Muscle layer of duodenum (tissue), 2 donors: ENCODE measurements around the gene PRPF6.
A peak's percentile ranks its signal among the peaks of the same experiment; 100 is the strongest.

ENCODE experiments used
- H3K27ac ChIP-seq: one replicate; pipeline ENCODE4 v1.7.0; 2013; ENCODE audit warnings: mild to moderate bottlenecking, low read length
- H3K27me3 ChIP-seq: one replicate; pipeline ENCODE4 v1.7.0; 2013; ENCODE audit warnings: low read depth, mild to moderate bottlenecking, control low read depth, low read length
- H3K36me3 ChIP-seq, 2 donors: one replicate each; pipeline ENCODE4 v1.7.0; 2013; ENCODE audit warnings: low read length in 2 of 2, control low read depth in 1 of 2, mild to moderate bottlenecking in 1 of 2; ENCODE audit not compliant: insufficient read depth in 2 of 2, control insufficient read depth in 1 of 2
- H3K4me1 ChIP-seq, 2 donors: one replicate each; pipeline ENCODE4 v1.7.0; 2013; ENCODE audit warnings: low read length in 2 of 2, mild to moderate bottlenecking in 2 of 2, control low read depth in 1 of 2, moderate library complexity in 1 of 2; ENCODE audit not compliant: insufficient read depth in 2 of 2, control insufficient read depth in 1 of 2
- H3K4me3 ChIP-seq, 2 donors: one replicate each; pipeline ENCODE4 v1.7.0; 2013; ENCODE audit warnings: low read length in 2 of 2, low read depth in 1 of 2, mild to moderate bottlenecking in 1 of 2
- H3K9me3 ChIP-seq, 2 donors: one replicate each; pipeline ENCODE4 v1.7.0; 2013; ENCODE audit warnings: low read length in 2 of 2, control low read depth in 1 of 2, mild to moderate bottlenecking in 1 of 2; ENCODE audit not compliant: control insufficient read depth in 1 of 2
- donor health status: healthy.

PRPF6 gene

DNA sequence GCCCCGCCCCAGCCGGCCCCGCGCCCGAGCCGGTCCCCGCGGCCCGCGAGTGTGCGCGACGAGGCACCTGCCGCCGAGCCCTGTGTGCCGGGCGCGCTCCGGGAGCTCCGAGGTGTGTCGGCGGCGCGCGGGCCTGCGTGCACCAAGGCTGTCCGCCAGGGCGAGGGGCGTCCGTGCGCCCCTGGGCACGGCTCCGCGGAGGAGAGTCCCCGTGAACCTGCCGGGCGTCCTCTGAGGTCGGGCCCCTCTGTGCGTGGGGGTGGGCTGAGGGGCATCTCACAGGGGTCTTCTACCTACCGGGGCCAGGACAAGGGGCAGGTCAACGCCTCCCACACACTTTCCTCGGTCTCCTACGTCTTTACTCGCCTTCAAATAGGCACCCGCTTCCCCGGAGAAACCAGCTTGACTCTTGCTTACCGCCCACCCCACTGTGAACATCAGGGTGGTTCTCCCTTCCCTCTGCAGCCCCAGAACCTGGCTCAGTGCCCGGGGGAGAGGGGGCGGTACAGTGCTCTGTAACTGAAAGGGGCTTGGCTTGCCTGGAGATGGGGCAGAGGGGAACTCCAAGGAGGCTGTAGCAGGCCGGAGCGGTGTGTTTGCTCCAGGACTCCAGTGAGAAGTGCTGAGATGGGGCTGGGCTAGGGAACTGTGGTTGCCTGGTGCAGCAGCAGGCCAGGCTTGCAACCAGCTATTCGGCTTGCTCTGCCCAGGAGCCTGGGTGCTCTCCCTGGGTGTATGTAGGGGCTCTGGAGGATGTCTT, 1.2 kb upstream of the PRPF6 start, which contains the start of gene SAMD10:
SAMD10 (minus strand) TSS at position 86 of the 760 bp plus-strand sequence. CDS start 175 bp downstream, outside the sequence.
- H3K4me3 ChIP-seq, result peak within 1 kb of the TSS; percentile 78 to 96
- H3K27ac ChIP-seq, result no peak within 1 kb of the TSS
- peaks cover 12 to 19% of the 10 kb centered on the region in 2 donors for H3K36me3 ChIP-seq
- no peaks in the 10 kb centered on the region for H3K9me3 ChIP-seq
- peaks cover 4 to 30% of the 10 kb centered on the region in 2 donors for H3K4me1 ChIP-seq
- no peaks in the 10 kb centered on the region for H3K27me3 ChIP-seq

DNA sequence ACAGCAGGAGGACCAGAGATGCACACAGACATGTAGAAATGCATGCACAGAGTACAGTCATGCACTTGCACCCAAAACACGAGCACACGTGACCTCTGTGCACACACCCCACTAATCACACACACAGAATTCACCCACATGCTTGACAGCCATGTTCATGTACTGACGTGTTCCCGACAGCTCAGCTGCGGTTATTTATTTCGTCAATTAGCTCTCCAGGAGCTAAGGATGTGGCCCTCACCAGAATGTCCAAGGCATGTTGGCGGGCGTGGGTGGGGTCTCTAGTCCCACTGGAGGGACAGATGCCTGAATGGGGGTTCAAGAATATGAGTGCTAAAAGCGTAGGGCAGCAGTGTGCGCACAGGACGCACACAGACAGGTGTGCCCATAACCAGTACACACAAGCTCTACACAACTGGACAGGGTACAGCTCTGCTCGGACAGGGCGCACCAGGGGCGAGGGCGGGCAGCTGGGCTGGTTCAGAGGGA, 571 bp upstream of the PRPF6 start:
- Histone ChIP-seq H3K27ac (no peak overlapping the region), H3K27me3 (no peaks in the 10 kb centered on the region), H3K4me3 (peak overlapping the region; percentile 78 to 96), H3K36me3 (peaks cover 18 to 25% of the 10 kb centered on the region in 2 donors), H3K9me3 (no peaks in the 10 kb centered on the region), H3K4me1 (peaks cover 4 to 30% of the 10 kb centered on the region in 2 donors)

DNA sequence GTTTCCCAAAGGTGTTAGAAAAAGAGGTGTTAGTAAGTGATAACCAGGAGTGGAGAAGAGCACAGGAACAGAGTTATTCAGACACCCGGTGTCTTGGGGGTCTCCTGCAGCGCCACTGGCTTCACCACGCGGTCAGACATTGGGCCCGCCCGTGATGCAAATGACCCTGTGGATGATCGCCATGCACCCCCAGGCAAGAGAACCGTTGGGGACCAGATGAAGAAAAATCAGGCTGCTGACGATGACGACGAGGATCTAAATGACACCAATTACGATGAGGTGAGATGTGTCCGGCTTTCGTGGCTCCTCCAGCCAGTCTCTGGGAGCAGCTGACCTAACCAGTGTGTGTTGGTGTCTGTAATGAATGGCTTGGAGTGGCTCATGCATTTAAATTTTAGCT, 2.0 kb downstream of the PRPF6 start:
- H3K36me3 ChIP-seq, result peaks cover 19 to 44% of the 10 kb centered on the region in 2 donors
- H3K27ac ChIP-seq, result no peak overlapping the region
- no peaks in the 10 kb centered on the region for H3K9me3 ChIP-seq
- no peak overlapping the region for H3K4me3 ChIP-seq
- H3K27me3 ChIP-seq, result no peaks in the 10 kb centered on the region
- peaks cover 4 to 30% of the 10 kb centered on the region in 2 donors for H3K4me1 ChIP-seq

DNA sequence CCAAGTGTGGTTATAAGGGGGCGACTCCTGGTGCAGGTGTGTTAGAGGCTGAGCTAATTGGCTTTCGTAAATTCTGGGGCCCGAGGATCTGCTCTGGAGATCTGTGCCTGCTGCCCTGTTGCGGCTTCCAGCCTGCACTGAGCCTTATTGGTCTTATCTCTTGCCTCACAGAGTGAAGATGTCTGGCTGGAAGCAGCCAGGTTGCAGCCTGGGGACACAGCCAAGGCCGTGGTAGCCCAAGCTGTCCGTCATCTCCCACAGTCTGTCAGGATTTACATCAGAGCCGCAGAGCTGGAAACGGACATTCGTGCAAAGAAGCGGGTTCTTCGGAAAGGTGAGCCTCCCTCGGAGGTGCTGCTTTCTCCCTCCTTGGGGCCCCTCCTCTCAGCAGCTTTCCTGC, 20.0 kb downstream of the PRPF6 start:
- Histone ChIP-seq H3K36me3 (peaks cover 44 to 75% of the 10 kb centered on the region in 2 donors), H3K9me3 (no peaks in the 10 kb centered on the region), H3K27ac (no peak overlapping the region), H3K27me3 (no peaks in the 10 kb centered on the region), H3K4me3 (no peak overlapping the region), H3K4me1 (peaks cover 0 to 5% of the 10 kb centered on the region in 2 donors)

DNA sequence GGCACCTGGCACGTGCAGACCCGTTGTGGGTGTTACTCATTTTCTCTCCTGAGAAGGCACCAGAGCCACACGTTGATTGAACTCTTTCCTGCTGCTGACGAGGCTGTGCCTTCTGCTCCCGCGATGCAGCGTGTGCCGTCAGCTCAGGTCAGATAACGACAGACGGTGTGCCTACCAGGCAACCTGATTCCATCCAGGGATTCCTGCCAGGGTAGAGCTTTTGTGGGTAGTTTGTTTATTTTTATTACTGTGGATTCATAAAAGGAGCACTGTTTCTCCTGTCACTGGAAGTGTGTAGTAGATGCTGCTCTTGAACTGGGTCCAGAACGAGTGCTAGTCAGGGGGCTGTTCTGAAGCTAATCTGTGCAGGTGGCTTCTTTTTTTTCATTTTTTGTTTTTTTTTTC, 20.7 kb downstream of the PRPF6 start:
- Histone ChIP-seq H3K27ac (no peak overlapping the region), H3K4me1 (peaks cover 0 to 5% of the 10 kb centered on the region in 2 donors), H3K4me3 (no peak overlapping the region), H3K27me3 (no peaks in the 10 kb centered on the region), H3K9me3 (no peaks in the 10 kb centered on the region), H3K36me3 (peaks cover 47 to 70% of the 10 kb centered on the region in 2 donors)

DNA sequence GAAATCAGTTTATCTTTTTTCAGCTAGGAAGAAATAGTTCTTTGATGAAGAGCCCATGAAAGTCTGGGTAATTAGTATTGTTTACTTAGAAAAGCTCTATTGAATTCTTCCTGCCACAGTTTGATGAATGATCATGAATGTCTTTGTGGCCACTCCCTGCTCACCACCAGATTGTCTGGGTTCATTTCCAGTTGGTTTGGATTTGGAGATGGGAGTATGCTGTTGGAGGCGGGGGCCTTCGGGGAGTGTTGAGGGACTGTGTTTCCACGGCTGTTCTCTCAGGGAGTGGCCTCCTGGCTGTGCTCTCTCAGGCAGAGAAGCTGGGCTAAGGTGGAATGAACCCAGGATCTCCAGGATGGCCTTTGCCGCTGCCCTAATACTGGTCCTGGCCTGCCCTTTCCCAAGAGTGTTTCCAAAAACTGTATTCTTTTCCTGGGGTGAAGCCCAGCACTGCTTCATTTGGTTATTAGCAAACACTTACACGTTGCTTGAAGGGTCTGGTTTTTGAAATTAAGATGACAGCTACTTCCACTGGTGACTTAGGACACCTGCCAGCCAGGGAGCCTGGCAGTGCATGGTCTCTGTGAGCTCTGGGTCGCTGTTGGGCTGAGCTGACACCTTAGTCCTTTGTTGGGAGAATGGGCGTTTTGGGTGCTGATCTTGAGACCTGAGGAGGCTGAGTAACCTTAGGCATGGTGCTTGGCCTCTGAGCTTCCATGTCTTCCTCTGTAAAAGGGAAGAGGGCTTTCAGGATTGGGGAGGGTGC, 23.2 kb downstream of the PRPF6 start:
- peaks cover 0 to 5% of the 10 kb centered on the region in 2 donors for H3K4me1 ChIP-seq

DNA sequence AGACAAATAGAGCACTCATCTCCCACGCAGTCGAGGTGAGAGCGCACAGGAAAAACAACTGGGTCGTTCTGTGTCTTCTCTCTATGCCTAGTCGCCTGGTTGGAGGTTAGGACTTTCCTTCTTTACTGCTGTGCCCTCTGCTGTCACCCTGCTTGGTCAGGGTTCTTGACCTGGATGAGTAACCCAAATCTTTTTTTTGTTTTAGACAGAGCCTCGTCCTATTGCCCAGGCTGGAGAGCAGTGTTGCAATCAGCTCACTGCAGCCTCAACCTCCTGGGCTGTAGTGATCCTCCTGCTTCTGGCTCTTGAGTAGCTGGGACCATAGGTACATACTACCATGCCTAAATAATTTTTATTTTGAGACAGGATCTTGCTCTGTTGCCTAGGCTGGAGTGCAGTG, 24.5 kb downstream of the PRPF6 start:
- no peak overlapping the region for H3K4me3 ChIP-seq
- H3K27me3 ChIP-seq, result no peaks in the 10 kb centered on the region
- H3K36me3 ChIP-seq, result peaks cover 46 to 70% of the 10 kb centered on the region in 2 donors
- H3K27ac ChIP-seq, result no peak overlapping the region
- H3K4me1 ChIP-seq, result peaks cover 0 to 5% of the 10 kb centered on the region in 2 donors
- H3K9me3 ChIP-seq, result no peaks in the 10 kb centered on the region

More for the DNA sequence above, 23.2 kb downstream of the PRPF6 start:
- Histone ChIP-seq H3K27me3 (no peaks in the 10 kb centered on the region), H3K27ac (no peak overlapping the region), H3K9me3 (no peaks in the 10 kb centered on the region), H3K36me3 (peaks cover 44 to 70% of the 10 kb centered on the region in 2 donors), H3K4me3 (no peak overlapping the region)

DNA sequence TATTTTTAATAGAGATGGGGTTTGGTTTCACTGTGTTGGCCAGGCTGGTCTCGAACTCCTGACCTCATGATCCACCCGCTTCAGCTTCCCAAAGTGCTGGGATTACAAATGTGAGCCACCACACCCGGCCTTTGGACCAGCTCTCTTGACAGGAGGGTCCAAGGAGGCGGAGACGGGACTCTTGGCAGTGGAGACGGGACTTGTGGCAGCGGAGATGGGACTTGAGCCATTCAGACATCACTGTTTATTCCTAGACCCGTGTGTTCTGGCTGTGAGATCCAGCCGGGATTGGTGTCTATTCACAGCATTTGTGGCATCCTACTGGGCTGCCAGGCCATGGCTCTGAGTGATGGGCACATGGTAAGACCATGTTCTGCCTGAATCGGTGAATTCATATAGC, 25.6 kb downstream of the PRPF6 start:
- H3K36me3 ChIP-seq, result peaks cover 50 to 70% of the 10 kb centered on the region in 2 donors
- H3K27ac ChIP-seq, result no peak overlapping the region
- peaks cover 0 to 5% of the 10 kb centered on the region in 2 donors for H3K4me1 ChIP-seq
- no peaks in the 10 kb centered on the region for H3K27me3 ChIP-seq
- H3K9me3 ChIP-seq, result no peaks in the 10 kb centered on the region
- H3K4me3 ChIP-seq, result no peak overlapping the region

DNA sequence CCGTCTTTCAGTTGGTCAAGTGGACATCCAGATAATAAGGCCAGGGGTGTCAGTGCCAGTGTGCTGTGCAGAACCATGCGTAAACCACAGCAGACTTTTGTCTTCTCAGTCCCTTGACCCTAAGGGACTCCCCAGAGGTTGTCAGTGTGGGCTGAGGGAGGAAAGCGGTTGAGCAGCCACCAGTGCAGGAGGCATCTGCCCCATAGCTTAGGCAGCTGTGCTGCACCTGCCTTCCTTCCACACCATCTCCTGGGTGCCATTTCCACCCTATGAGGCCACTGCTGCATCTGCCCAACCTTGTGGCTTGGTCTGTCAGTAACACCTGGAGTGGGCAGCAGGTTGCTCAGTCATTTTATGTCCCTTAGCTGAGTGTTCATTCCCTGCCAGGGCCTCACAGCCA, 26.0 kb downstream of the PRPF6 start:
- no peaks in the 10 kb centered on the region for H3K9me3 ChIP-seq
- H3K36me3 ChIP-seq, result peaks cover 51 to 69% of the 10 kb centered on the region in 2 donors
- H3K27me3 ChIP-seq, result no peaks in the 10 kb centered on the region
- H3K27ac ChIP-seq, result no peak overlapping the region
- H3K4me1 ChIP-seq, result peaks cover 0 to 5% of the 10 kb centered on the region in 2 donors
- no peak overlapping the region for H3K4me3 ChIP-seq

DNA sequence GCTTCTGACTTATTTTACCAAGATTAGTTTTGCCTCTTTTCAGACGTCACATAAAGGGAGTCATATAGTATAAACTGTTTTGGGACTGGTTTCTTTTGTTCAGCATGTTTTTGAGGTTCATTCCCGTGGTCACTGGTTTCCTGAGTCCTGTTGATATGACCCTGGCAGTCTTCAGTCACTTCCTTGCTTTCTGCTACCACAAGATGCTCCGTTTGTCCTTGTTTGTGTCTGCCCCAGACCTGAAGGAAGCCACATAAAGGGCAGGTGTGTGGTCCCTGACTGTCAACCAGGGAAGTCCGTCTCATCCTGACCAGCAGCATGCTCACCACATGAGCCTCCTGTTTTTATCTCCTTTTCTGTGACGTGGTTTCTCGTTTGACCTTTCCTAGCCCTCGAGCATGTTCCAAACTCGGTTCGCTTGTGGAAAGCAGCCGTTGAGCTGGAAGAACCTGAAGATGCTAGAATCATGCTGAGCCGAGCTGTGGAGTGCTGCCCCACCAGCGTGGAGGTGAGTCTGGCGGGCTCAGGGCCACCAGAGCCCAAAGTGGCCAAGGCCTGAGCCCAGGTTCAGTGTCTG, 29.0 kb downstream of the PRPF6 start:
- Histone ChIP-seq H3K4me3 (no peak overlapping the region), H3K27me3 (no peaks in the 10 kb centered on the region), H3K27ac (no peak overlapping the region), H3K4me1 (no peaks in the 10 kb centered on the region), H3K36me3 (peaks cover 44 to 73% of the 10 kb centered on the region in 2 donors), H3K9me3 (no peaks in the 10 kb centered on the region)

DNA sequence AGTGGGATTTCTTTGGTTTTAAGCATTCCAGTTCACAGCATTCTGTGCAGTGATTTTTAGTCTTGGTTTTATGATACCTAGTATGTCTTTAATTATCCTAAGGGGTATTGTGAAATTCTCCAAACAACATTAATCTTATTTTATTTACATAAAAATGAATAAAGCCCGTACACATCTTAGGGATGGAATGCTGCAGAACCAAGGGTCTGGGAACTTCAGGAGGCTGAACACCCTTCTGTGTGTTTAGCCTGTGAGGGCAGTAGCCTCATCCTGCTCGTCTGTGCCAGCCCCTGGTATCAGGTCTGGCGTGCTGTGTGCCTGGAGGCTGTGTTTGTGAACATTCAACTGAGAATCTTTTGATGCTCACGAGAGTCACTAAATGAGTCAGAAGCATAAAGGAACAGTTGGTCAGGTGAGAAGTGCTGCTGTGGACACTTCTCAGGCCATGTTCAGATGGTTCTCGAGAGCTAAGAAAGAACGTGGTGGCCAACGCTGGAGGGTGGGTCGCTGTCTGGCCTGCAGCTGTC, 29.8 kb downstream of the PRPF6 start:
- H3K36me3 ChIP-seq, result peaks cover 48 to 73% of the 10 kb centered on the region in 2 donors
- no peak overlapping the region for H3K4me3 ChIP-seq
- no peaks in the 10 kb centered on the region for H3K4me1 ChIP-seq
- no peak overlapping the region for H3K27ac ChIP-seq
- H3K27me3 ChIP-seq, result no peaks in the 10 kb centered on the region
- H3K9me3 ChIP-seq, result no peaks in the 10 kb centered on the region
